Measurements from ENCODE around the gene FNIP2.

Gene FNIP2

GRCh38 chr4:158768555-158769174, at the start of gene FNIP2 (continued):
- TF ChIP-seq, protein P1, sequence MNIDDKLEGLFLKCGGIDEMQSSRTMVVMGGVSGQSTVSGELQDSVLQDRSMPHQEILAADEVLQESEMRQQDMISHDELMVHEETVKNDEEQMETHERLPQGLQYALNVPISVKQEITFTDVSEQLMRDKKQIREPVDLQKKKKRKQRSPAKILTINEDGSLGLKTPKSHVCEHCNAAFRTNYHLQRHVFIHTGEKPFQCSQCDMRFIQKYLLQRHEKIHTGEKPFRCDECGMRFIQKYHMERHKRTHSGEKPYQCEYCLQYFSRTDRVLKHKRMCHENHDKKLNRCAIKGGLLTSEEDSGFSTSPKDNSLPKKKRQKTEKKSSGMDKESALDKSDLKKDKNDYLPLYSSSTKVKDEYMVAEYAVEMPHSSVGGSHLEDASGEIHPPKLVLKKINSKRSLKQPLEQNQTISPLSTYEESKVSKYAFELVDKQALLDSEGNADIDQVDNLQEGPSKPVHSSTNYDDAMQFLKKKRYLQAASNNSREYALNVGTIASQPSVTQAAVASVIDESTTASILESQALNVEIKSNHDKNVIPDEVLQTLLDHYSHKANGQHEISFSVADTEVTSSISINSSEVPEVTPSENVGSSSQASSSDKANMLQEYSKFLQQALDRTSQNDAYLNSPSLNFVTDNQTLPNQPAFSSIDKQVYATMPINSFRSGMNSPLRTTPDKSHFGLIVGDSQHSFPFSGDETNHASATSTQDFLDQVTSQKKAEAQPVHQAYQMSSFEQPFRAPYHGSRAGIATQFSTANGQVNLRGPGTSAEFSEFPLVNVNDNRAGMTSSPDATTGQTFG (tag by site-specific recombination; IDR thresholded peaks at IDR 0.05; ENCODE audit: borderline replicate concordance) = no peak
- TF ChIP-seq ZFP41 (tag by site-specific recombination; IDR thresholded peaks at IDR 0.05; ENCODE audit: borderline replicate concordance) = no peak
- no peak for TF ChIP-seq ZNF423 (tag by site-specific recombination; IDR thresholded peaks at IDR 0.05)
- TF ChIP-seq ZNF398 (tag by site-specific recombination; IDR thresholded peaks at IDR 0.05) = peak; percentile 34; the same call in 1 of the 2 replicates
- no peak for TF ChIP-seq ZNF664 (tag by site-specific recombination; IDR thresholded peaks at IDR 0.05)
- no peak for TF ChIP-seq ZNF645 (tag by site-specific recombination; IDR thresholded peaks at IDR 0.05)
- TF ChIP-seq ZNF2 (tag by site-specific recombination; IDR thresholded peaks at IDR 0.05) = no peak
- 0 out of 2 replicates have a peak, but pooled peaks have one; percentile 77 for TF ChIP-seq ZNF785 (tag by site-specific recombination; IDR thresholded peaks at IDR 0.05)
- no peak for TF ChIP-seq ZNF433 (tag by site-specific recombination; IDR thresholded peaks at IDR 0.05; ENCODE audit: low read depth)
- no peak for TF ChIP-seq ZNF707 (tag by site-specific recombination; IDR thresholded peaks at IDR 0.05)
- 0 out of 2 replicates have a peak, but pooled peaks have one; percentile 55 for TF ChIP-seq ZNF501 (tag by site-specific recombination; IDR thresholded peaks at IDR 0.05)
- TF ChIP-seq ZNF560 (tag by site-specific recombination; IDR thresholded peaks at IDR 0.05; ENCODE audit: borderline replicate concordance) = no peak
- TF ChIP-seq ZNF146 (tag by site-specific recombination; IDR thresholded peaks at IDR 0.05) = no peak
- TF ChIP-seq, protein P2, sequence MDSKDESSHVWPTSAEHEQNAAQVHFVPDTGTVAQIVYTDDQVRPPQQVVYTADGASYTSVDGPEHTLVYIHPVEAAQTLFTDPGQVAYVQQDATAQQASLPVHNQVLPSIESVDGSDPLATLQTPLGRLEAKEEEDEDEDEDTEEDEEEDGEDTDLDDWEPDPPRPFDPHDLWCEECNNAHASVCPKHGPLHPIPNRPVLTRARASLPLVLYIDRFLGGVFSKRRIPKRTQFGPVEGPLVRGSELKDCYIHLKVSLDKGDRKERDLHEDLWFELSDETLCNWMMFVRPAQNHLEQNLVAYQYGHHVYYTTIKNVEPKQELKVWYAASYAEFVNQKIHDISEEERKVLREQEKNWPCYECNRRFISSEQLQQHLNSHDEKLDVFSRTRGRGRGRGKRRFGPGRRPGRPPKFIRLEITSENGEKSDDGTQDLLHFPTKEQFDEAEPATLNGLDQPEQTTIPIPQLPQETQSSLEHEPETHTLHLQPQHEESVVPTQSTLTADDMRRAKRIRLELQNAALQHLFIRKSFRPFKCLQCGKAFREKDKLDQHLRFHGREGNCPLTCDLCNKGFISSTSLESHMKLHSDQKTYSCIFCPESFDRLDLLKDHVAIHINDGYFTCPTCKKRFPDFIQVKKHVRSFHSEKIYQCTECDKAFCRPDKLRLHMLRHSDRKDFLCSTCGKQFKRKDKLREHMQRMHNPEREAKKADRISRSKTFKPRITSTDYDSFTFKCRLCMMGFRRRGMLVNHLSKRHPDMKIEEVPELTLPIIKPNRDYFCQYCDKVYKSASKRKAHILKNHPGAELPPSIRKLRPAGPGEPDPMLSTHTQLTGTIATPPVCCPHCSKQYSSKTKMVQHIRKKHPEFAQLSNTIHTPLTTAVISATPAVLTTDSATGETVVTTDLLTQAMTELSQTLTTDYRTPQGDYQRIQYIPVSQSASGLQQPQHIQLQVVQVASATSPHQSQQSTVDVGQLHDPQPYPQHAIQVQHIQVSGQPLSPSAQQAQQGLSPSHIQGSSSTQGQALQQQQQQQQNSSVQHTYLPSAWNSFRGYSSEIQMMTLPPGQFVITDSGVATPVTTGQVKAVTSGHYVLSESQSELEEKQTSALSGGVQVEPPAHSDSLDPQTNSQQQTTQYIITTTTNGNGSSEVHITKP (tag by site-specific recombination; IDR thresholded peaks at IDR 0.05) = peak; percentile 78
- TF ChIP-seq, protein P3, sequence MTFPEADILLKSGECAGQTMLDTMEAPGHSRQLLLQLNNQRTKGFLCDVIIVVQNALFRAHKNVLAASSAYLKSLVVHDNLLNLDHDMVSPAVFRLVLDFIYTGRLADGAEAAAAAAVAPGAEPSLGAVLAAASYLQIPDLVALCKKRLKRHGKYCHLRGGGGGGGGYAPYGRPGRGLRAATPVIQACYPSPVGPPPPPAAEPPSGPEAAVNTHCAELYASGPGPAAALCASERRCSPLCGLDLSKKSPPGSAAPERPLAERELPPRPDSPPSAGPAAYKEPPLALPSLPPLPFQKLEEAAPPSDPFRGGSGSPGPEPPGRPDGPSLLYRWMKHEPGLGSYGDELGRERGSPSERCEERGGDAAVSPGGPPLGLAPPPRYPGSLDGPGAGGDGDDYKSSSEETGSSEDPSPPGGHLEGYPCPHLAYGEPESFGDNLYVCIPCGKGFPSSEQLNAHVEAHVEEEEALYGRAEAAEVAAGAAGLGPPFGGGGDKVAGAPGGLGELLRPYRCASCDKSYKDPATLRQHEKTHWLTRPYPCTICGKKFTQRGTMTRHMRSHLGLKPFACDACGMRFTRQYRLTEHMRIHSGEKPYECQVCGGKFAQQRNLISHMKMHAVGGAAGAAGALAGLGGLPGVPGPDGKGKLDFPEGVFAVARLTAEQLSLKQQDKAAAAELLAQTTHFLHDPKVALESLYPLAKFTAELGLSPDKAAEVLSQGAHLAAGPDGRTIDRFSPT (tag by site-specific recombination; IDR thresholded peaks at IDR 0.05) = peak; percentile 19; the same call in 1 of the 2 replicates
- no peak for TF ChIP-seq ZNF354C (tag by site-specific recombination; IDR thresholded peaks at IDR 0.05; ENCODE audit: borderline replicate concordance, low read depth)
- TF ChIP-seq ZNF239 (tag by site-specific recombination; IDR thresholded peaks at IDR 0.05) = no peak
- TF ChIP-seq BCL11B (tag by site-specific recombination; IDR thresholded peaks at IDR 0.05; ENCODE audit: low read depth) = no peak
- no peak for TF ChIP-seq ZNF221 (tag by site-specific recombination; IDR thresholded peaks at IDR 0.05; ENCODE audit: borderline replicate concordance)
- TF ChIP-seq ZNF830 (tag by site-specific recombination; IDR thresholded peaks at IDR 0.05; ENCODE audit: low read depth) = no peak
- no peak for TF ChIP-seq ZNF518A (tag by site-specific recombination; conservative IDR thresholded peaks at IDR 0.05; ENCODE audit: low read depth)
- TF ChIP-seq ZEB2 (tag by site-specific recombination; IDR thresholded peaks at IDR 0.05) = 0 out of 2 replicates have a peak, but pooled peaks have one; percentile 37
